Gastrocnemius medialis (tissue), 4 donors: ENCODE data around the gene ERFL.

ENCODE experiments used
- CTCF ChIP-seq, 5 experiments: fragments of 450-650 bp in 3 of 5; fragments of 200-600 bp in 2 of 5; sonication (generic) in 2 of 5; IDR thresholded peaks in 4 of 5; conservative IDR thresholded peaks in 1 of 5; 1 replicate in 4 of 5; 2 replicates in 1 of 5; pipeline ENCODE4 v1.5.1; 2016 to 2019; ENCODE audit warnings: antibody characterized with exemption in 5 of 5, mild to moderate bottlenecking in 3 of 5, moderate library complexity in 3 of 5
- POLR2A ChIP-seq, 2 donors: fragments of 450-650 bp; IDR thresholded peaks; one replicate each; pipeline ENCODE4 v1.6.1; 2017; ENCODE audit warnings: antibody characterized with exemption in 2 of 2, mild to moderate bottlenecking in 2 of 2, moderate library complexity in 2 of 2

DNA sequence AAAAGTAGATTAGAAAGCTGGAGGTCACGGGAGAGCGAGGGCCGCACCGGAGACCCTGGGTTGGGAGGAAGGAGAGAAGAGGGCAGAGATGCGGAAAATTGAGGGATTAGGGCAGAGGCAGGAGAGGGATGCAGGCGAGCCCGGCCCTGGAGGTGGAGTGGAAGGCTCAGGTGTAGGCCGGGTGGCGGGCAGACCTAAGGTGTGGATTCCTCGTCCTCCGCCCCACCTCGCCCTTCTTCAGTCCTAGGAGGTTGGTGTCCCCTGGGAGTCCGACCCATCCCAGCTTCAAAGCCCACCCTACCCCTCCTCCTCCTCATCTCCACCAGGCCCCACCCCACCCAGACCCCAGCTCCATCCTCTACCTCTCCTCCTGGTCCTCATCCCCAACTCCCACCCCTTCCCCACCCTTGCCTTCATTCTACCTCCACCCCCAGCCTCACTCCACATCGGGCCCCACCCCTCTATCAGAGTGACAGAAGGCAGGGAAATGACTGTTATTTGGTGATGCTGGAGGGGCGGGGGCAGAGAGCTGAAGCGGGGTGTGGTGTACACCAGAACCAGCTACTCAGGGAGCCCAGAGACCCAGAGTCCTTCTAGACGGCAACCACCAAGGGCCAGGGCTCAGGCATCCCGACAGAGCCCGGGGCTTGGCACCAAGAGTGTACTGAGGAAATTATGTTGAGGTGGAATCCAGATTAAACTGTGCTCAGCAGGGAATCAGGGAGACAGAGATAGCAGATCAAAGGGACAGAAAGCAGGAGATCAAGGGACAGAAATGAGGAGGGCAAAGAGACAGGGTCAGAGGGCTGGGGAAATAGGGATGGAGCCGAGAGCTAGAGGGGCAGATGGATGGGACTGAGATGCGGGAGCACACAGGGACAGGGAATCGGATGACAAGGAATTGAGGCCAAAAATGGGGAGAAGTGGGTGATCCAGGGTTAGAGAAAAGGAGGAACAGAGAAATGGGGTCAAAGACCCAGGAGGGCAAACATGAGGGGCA, 6.4 kb downstream of the ERFL start:
- TF ChIP-seq CTCF (IDR thresholded peaks at IDR 0.05 in 4 of 5, conservative IDR thresholded peaks at IDR 0.05 in 1 of 5) (no peak), POLR2A (IDR thresholded peaks at IDR 0.05) (no peak)
